Fibroblast of pulmonary artery (primary cell): Measurements from ENCODE around the gene ARPC1A.
A peak's percentile ranks its signal among the peaks of the same experiment; 100 is the strongest.

Source experiments
- DNase-seq: peaks from one replicate; pipeline ENCODE4 v3.0.0-alpha.2; 2010; ENCODE audit warnings: low read depth
- H3K4me3 ChIP-seq: replicated peaks from 2 replicates; pipeline ENCODE4 v1.5.1; 2011; ENCODE audit warnings: low read depth, mild to moderate bottlenecking, control low read depth, low read length, moderate library complexity
- TF ChIP-seq, protein P1 (sequence below): IDR thresholded peaks from 2 replicates; pipeline ENCODE4 v1.5.1; 2011; ENCODE audit warnings: mild to moderate bottlenecking, control low read depth, low read length, inconsistent platforms; ENCODE audit errors: missing control alignments

The ARPC1A gene

DNA sequence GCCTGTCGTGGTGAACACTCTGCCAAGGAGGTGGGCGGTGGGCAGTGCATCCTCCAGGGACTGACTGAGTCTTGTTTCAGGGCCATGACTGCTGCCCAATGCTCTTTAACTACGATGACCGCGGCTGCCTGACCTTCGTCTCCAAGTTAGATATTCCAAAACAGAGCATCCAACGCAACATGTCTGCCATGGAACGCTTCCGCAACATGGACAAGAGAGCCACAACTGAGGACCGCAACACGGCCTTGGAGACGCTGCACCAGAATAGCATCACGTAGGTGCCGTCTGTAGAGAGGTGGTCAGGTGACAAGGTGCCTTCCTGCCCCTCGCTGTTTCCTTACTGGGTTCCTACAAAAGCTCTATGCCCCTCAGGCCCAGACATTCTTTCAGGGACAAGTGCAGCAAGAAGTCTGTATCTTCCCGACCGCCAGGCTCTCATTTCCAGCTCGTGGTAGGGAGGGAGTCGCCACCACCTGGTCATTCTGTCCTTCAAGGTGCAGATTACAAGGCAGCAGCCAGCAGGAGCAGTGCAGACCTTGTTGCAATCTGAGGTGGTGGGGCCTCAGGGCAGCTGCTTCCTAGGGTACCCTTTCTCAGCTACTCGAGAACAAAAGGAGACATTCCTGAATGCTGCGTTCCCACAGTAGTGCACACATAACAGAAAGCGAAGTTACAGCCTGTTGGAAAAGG is 33.9 kb downstream of the ARPC1A start:
- no peak overlapping the region for H3K4me3 ChIP-seq
- TF ChIP-seq, protein P1, sequence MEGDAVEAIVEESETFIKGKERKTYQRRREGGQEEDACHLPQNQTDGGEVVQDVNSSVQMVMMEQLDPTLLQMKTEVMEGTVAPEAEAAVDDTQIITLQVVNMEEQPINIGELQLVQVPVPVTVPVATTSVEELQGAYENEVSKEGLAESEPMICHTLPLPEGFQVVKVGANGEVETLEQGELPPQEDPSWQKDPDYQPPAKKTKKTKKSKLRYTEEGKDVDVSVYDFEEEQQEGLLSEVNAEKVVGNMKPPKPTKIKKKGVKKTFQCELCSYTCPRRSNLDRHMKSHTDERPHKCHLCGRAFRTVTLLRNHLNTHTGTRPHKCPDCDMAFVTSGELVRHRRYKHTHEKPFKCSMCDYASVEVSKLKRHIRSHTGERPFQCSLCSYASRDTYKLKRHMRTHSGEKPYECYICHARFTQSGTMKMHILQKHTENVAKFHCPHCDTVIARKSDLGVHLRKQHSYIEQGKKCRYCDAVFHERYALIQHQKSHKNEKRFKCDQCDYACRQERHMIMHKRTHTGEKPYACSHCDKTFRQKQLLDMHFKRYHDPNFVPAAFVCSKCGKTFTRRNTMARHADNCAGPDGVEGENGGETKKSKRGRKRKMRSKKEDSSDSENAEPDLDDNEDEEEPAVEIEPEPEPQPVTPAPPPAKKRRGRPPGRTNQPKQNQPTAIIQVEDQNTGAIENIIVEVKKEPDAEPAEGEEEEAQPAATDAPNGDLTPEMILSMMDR: no peak
- no peak for DNase-seq

DNA sequence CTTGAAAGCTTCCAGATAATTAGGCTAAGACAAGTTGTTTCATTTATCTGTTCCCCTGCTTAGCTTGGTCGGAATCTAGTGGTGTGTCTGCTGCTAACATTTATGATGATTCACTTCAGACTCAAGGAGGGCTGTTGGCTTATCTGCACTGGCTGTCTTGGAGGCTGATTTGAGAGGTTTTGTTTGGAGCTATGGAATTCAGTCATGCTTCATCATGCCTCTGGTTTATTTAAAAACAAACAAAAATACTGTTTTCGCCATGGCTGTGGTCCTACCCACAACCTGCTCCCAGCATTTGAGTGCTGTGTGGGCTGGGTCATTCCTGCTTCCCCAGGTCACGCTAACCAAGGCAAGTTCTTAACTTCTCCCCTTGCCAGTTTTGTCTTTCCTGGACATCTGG is 37.1 kb downstream of the ARPC1A start:
- peak; percentile 64 for DNase-seq
- H3K4me3 ChIP-seq: no peak overlapping the region
- TF ChIP-seq, protein P1: no peak

DNA sequence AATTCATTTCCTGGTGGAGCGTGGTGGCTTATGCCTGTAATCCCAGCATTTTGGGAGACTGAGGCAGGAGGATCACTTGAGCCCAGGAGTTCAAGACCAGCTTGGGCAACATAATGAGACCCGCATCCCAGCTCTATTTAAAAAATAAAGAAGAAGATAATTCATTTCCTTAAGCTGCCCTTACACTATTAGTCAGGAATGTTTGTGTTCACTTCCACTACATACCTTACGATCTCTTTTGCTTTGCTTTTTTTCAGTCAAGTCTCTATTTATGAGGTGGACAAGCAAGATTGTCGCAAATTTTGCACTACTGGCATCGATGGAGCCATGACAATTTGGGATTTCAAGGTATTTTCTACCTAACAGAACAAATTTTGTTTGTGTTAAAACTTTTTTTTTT is 37.6 kb downstream of the ARPC1A start:
- no peak overlapping the region for H3K4me3 ChIP-seq
- DNase-seq: no peak
- TF ChIP-seq, protein P1: no peak

DNA sequence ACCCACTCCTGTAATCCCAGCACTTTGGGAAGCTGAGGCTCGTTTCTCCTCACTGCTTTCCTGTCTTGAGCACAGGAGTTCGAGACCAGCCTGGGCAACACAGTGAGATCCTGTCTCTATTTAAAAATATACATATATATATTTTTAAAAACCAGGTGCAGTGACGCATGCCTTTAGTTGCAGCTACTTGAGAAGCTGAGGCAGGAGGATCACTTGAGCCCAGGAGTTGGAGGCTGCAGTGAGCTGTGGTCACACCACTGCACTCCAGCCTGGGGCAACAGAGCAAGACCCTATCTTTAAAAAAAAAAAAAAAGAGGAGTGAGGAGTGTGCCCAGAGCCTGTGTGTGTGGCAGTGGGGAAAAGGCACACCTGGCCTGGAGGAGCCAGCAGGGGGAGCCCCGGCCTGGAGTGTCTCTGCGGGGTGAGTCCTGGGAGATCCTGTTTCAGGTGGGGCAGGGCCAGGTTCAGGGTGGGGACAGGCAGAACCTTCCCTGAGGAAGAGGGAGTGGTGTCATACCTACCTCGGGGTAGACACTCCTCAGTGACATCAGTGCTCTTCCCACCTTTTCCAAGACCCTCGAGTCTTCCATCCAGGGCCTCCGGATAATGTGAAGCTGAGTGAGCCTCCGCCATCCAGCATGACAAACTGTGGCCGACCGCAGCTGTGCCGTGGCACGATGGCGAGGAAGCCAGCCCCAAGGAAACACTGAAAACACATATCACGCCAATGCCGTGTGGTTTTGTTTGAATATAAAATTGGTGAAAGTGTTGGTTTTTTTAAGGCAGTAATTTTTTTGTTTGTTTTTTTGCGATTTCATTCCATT is 39.8 kb downstream of the ARPC1A start:
- TF ChIP-seq, protein P1: peak; percentile 53
- no peak overlapping the region for H3K4me3 ChIP-seq
- DNase-seq: no peak

DNA sequence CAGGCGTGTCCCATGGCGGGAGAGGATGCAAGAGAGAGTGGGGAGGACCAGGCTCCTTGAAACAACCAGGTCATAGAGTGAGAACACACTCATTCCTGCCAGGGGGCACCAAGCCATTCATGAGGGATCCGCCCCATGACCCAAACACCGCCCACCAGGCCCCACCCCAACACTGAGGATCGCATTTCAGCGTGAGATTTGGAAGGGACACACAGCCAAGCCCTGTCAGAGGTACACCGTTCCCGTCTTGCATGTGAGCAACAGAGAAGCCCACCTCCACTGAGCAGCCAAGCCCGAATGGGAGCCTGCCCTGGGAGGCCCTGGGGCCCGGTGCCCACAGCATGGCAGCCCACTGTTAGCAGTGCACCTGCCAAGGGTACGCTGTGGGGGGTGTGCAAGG is 40.9 kb downstream of the ARPC1A start:
- H3K4me3 ChIP-seq: no peak overlapping the region
- DNase-seq: no peak
- TF ChIP-seq, protein P1: no peak

DNA sequence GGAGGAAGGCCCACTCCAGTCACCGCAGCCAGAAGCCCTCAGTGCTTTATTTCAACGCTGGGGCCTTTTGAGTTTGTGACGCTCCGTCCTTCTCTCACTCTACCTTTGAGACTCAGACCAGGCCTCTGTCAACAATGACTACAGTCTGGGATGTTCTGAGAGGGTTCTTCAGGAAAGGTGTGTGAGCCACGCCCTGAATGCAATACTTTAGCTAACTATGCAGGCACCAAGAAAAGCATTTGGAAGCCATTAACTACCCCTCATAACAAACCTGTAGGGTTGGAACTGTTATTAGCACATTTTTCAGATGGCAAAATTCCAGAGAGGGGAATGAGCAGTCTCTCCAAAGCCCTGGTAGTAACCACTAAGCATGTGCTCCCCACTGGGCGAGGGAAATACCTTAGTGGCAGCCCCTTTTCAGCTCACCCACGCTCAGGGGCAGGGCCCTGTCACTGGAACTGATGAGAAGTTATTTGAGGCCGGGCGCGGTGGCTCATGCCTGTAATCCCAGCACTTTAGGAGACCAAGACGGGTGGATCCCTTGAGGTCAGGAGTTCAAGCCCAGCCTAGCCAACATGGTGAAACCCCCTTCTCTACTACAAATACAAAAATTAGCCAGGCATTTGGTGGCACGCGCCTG is 43.2 kb downstream of the ARPC1A start:
- TF ChIP-seq, protein P1: no peak
- no peak for DNase-seq

More for the DNA sequence above, 43.2 kb downstream of the ARPC1A start:
- H3K4me3 ChIP-seq: no peak overlapping the region
